Caco-2 (cell line): ENCODE measurements around the gene TTC33. TPM values are rescaled to one million over a fixed set of nuclear protein-coding genes. Genes with fewer than 3 reads are reported as not detected.
"Not testable (repeated sequence)": the region's sequence is repeated elsewhere in the genome, so short reads cannot be mapped to it uniquely, and the experiment has no call there.

Experiments used
- BruUV-seq: library from RNA; stranded (reverse); fragments of 400-500 nt; replicated peaks from 2 replicates; lab custom pipeline; 2021; lab: Mats Ljungman, UMichigan
- CTCF ChIA-PET: fragments of 300-600 bp; sonication (Branson Sonifier 250); formaldehyde crosslinking; loops from one replicate; lab custom pipeline; 2022; ENCODE audit warnings: antibody characterized with exemption; lab: Charles Lee
- POLR2A ChIA-PET: fragments of 300-600 bp; sonication (Branson Sonifier 250); formaldehyde crosslinking; loops from one replicate; lab custom pipeline; 2022; ENCODE audit warnings: antibody characterized with exemption; lab: Charles Lee
- DNase-seq, 2 experiments: peaks; one replicate each; pipeline versions ENCODE4 v3.0.0 to v3.0.0-alpha.2; 2020 to 2022
- H3K27me3 ChIP-seq: replicated peaks from 2 replicates; pipeline ENCODE4 v1.6.0; 2011; ENCODE audit warnings: low read length; ENCODE audit not compliant: control insufficient read depth, insufficient read depth
- H3K36me3 ChIP-seq: 2 replicates; pipeline ENCODE4 v1.5.1; 2011; ENCODE audit warnings: low read length; ENCODE audit not compliant: control insufficient read depth, insufficient read depth
- H3K4me1 ChIP-seq: fragments of 250-450 bp; sonication (Bioruptor Pico); 2 replicates; pipeline ENCODE4 v1.5.1; 2020; ENCODE audit warnings: mild to moderate bottlenecking
- H3K4me3 ChIP-seq: 2 replicates; pipeline ENCODE4 v1.5.1; 2011; ENCODE audit warnings: low read depth, mild to moderate bottlenecking, control low read depth, low read length
- H3K9me3 ChIP-seq: fragments of 250-450 bp; sonication (Bioruptor Pico); 2 replicates; pipeline ENCODE4 v1.5.1; 2020; ENCODE audit warnings: mild to moderate bottlenecking, moderate library complexity
- H3K27ac Mint-ChIP-seq: one replicate; pipeline ENCODE4 v1.8.0; 2022; ENCODE audit warnings: mixed read lengths; ENCODE audit not compliant: unreplicated experiment
- H3K27me3 Mint-ChIP-seq: one replicate; pipeline ENCODE4 v1.8.0; 2022; ENCODE audit warnings: mixed read lengths; ENCODE audit not compliant: insufficient read depth, unreplicated experiment
- H3K36me3 Mint-ChIP-seq: one replicate; pipeline ENCODE4 v1.8.0; 2022; ENCODE audit warnings: mild to moderate bottlenecking, mixed read lengths; ENCODE audit not compliant: insufficient read depth, unreplicated experiment
- H3K4me1 Mint-ChIP-seq: one replicate; pipeline ENCODE4 v1.8.0; 2022; ENCODE audit warnings: low read depth, mixed read lengths; ENCODE audit not compliant: unreplicated experiment
- H3K4me3 Mint-ChIP-seq: one replicate; pipeline ENCODE4 v1.8.0; 2022; ENCODE audit warnings: mild to moderate bottlenecking, moderate library complexity, mixed read lengths; ENCODE audit not compliant: unreplicated experiment
- H3K9me3 Mint-ChIP-seq: one replicate; pipeline ENCODE4 v1.8.0; 2022; ENCODE audit warnings: mixed read lengths; ENCODE audit not compliant: unreplicated experiment
- CTCF ChIP-seq, 2 experiments: fragments of 200-600 bp in 1 of 2; IDR thresholded peaks; 1 replicate in 1 of 2; 2 replicates in 1 of 2; pipeline versions ENCODE4 v1.5.1 to v1.8.0; 2011 to 2022; ENCODE audit warnings: antibody characterized with exemption in 1 of 2, control low read depth in 1 of 2, inconsistent platforms in 1 of 2, low read depth in 1 of 2, low read length in 1 of 2, mild to moderate bottlenecking in 1 of 2, moderate library complexity in 1 of 2; ENCODE audit not compliant: insufficient read depth in 1 of 2, severe bottlenecking in 1 of 2, unreplicated experiment in 1 of 2
- intact Hi-C: fragments of 100-400 bp; cut with micrococcal nuclease; formaldehyde crosslinking; loops from one replicate; pipeline ENCODE4 v1.10.0; 2022; ENCODE audit not compliant: unreplicated experiment
- total RNA-seq: library from RNA; stranded (reverse); gene quantifications from 2 replicates; pipeline ENCODE4 v1.2.3, GENCODE V29; 2022

Gene TTC33
- total RNA-seq, 1 experiment from 2014 or later = 8.6 TPM

GRCh38 chr5:40797273-40798011 lies 41.7 kb upstream of the TTC33 start:
- CTCF ChIA-PET = interaction anchor here (0.6 to 1.1 kb wide), 3 partner anchors 9 to 22 kb away, joined by 3 to 4 read pairs (median 3); no protein-coding TSS in a partner anchor
- TF ChIP-seq CTCF (IDR thresholded peaks at IDR 0.05; ENCODE audit: insufficient read depth in 1 of 2, low read depth in 1 of 2, low read length in 1 of 2, severe bottlenecking in 1 of 2, unreplicated experiment in 1 of 2) = no peak
- peaks cover 23% of the 10 kb centered on the region for H3K4me1 ChIP-seq
- Mint-ChIP-seq H3K27ac (peak overlapping the region; percentile 86), H3K4me3 (peak overlapping the region; percentile 89), H3K4me1 (peaks cover 25% of the 10 kb centered on the region), H3K36me3 (peaks cover 19% of the 10 kb centered on the region), H3K27me3 (no peaks in the 10 kb centered on the region), H3K9me3 (no peaks in the 10 kb centered on the region)
- H3K27me3 ChIP-seq = no peaks in the 10 kb centered on the region
- intact Hi-C loops = loop anchor here (1.0 kb wide), 4 partner anchors 13 to 82 kb away; partner anchors contain the start of gene TTC33
- DNase-seq = peak in 1 of 2 experiments; percentile 65
- peak overlapping the region; percentile 67 for H3K4me3 ChIP-seq
- TSS peak; percentile 37 for BruUV-seq
- H3K36me3 ChIP-seq = no peaks in the 10 kb centered on the region
- H3K9me3 ChIP-seq = no peaks in the 10 kb centered on the region
- POLR2A ChIA-PET = interaction anchor here (0.6 to 1.6 kb wide), 3 partner anchors 13 to 850 kb away, joined by 3 to 6 read pairs (median 5); no protein-coding TSS in a partner anchor

GRCh38 chr5:40796487-40796889 lies 40.7 kb upstream of the TTC33 start:
- POLR2A ChIA-PET = no interaction called here
- Histone ChIP-seq H3K9me3 (no peaks in the 10 kb centered on the region), H3K4me1 (peaks cover 25% of the 10 kb centered on the region), H3K36me3 (no peaks in the 10 kb centered on the region), H3K27me3 (no peaks in the 10 kb centered on the region), H3K4me3 (peak overlapping the region; percentile 67)
- peaks cover 19% of the 10 kb centered on the region for H3K4me1 Mint-ChIP-seq
- H3K9me3 Mint-ChIP-seq = no peaks in the 10 kb centered on the region
- H3K36me3 Mint-ChIP-seq = peaks cover 19% of the 10 kb centered on the region
- peak overlapping the region; percentile 89 for H3K4me3 Mint-ChIP-seq
- no peak for TF ChIP-seq CTCF (IDR thresholded peaks at IDR 0.05; ENCODE audit: insufficient read depth in 1 of 2, low read depth in 1 of 2, low read length in 1 of 2, severe bottlenecking in 1 of 2, unreplicated experiment in 1 of 2)
- no TSS peak for BruUV-seq
- no peaks in the 10 kb centered on the region for H3K27me3 Mint-ChIP-seq
- DNase-seq = no peak
- no peak overlapping the region for H3K27ac Mint-ChIP-seq
- CTCF ChIA-PET = interaction anchor here (0.7 kb wide), 1 partner anchor 12 kb away, joined by 3 read pairs; no protein-coding TSS in a partner anchor
- intact Hi-C loops = no loop called here

GRCh38 chr5:40794877-40795276 lies 39.1 kb upstream of the TTC33 start:
- peaks cover 34% of the 10 kb centered on the region for H3K4me1 ChIP-seq
- intact Hi-C loops, DNase-seq, H3K27ac Mint-ChIP-seq, H3K27me3 ChIP-seq, H3K27me3 Mint-ChIP-seq, H3K4me3 Mint-ChIP-seq, H3K4me3 ChIP-seq, H3K9me3 Mint-ChIP-seq, CTCF ChIA-PET, POLR2A ChIA-PET, H3K36me3 ChIP-seq, H3K9me3 ChIP-seq, BruUV-seq: not testable (repeated sequence)
- H3K4me1 Mint-ChIP-seq = peaks cover 25% of the 10 kb centered on the region
- H3K36me3 Mint-ChIP-seq = peaks cover 19% of the 10 kb centered on the region

- H3K4me3 Mint-ChIP-seq, DNase-seq, H3K9me3 Mint-ChIP-seq, H3K27ac Mint-ChIP-seq, H3K36me3 ChIP-seq, BruUV-seq, H3K9me3 ChIP-seq, intact Hi-C loops, POLR2A ChIA-PET, H3K27me3 Mint-ChIP-seq, H3K4me3 ChIP-seq, CTCF ChIA-PET, H3K27me3 ChIP-seq: not testable (repeated sequence)
- H3K36me3 Mint-ChIP-seq = peaks cover 19% of the 10 kb centered on the region
- H3K4me1 ChIP-seq = peaks cover 32% of the 10 kb centered on the region
- peaks cover 28% of the 10 kb centered on the region for H3K4me1 Mint-ChIP-seq
Measured at GRCh38 chr5:40794340-40794739, 38.6 kb upstream of the TTC33 start.

GRCh38 chr5:40792691-40793090 lies 36.9 kb upstream of the TTC33 start:
- intact Hi-C loops, H3K27me3 Mint-ChIP-seq, H3K36me3 ChIP-seq, H3K4me3 Mint-ChIP-seq, BruUV-seq, H3K27ac Mint-ChIP-seq, H3K27me3 ChIP-seq, H3K9me3 ChIP-seq, CTCF ChIA-PET, H3K4me3 ChIP-seq, DNase-seq, POLR2A ChIA-PET, H3K9me3 Mint-ChIP-seq: not testable (repeated sequence)
- H3K36me3 Mint-ChIP-seq = peaks cover 30% of the 10 kb centered on the region
- peaks cover 25% of the 10 kb centered on the region for H3K4me1 Mint-ChIP-seq
- peaks cover 28% of the 10 kb centered on the region for H3K4me1 ChIP-seq
